Measurements from ENCODE around the gene RFTN2. TPM values are rescaled to one million over a fixed set of nuclear protein-coding genes. Genes with fewer than 3 reads are reported as not detected.

Gene RFTN2
- not detected in 5 replicates for total RNA-seq (2022; extraction: Qiagen RNA extraction; ENCODE audit: low read depth)

GRCh38 chr2:197675246-197675645 lies at the start of gene RFTN2:
Gene RFTN2, minus strand, starts transcription at chr2:197675587. Its CDS starts 129 bp downstream, at chr2:197675458.

GRCh38 chr2:197705121-197705911 lies 29.9 kb upstream of the RFTN2 start, which contains the start of gene MARS2:
Gene MARS2, plus strand, starts transcription at chr2:197705369. Its CDS starts 37 bp downstream, at chr2:197705406.

Other genes starting within 250 kb of the RFTN2 start
- gene SF3B1, start 240.6 kb downstream of the RFTN2 start, total RNA-seq (2022; extraction: Qiagen RNA extraction; ENCODE audit: low read depth) = 133 to 150 TPM (median 136 TPM) in 5 replicates
- gene COQ10B, start 222.0 kb downstream of the RFTN2 start, total RNA-seq (2022; extraction: Qiagen RNA extraction; ENCODE audit: low read depth) = 18.7 to 22.1 TPM (median 19.5 TPM) in 5 replicates
- 654 to 760 TPM (median 691 TPM) in 5 replicates for gene HSPD1, start 175.7 kb downstream of the RFTN2 start, total RNA-seq (2022; extraction: Qiagen RNA extraction; ENCODE audit: low read depth)
- 479 to 966 TPM (median 549 TPM) in 5 replicates for gene HSPE1, start 175.2 kb downstream of the RFTN2 start, total RNA-seq (2022; extraction: Qiagen RNA extraction; ENCODE audit: low read depth)
- gene MOB4, start 159.5 kb downstream of the RFTN2 start, total RNA-seq (2022; extraction: Qiagen RNA extraction; ENCODE audit: low read depth) = 24.7 to 42.6 TPM (median 30.9 TPM) in 5 replicates
- gene MARS2, start 29.8 kb upstream of the RFTN2 start, total RNA-seq (2022; extraction: Qiagen RNA extraction; ENCODE audit: low read depth) = 10.1 to 12.8 TPM (median 11.1 TPM) in 5 replicates
- not detected in 5 replicates for gene BOLL, start 109.7 kb upstream of the RFTN2 start, total RNA-seq (2022; extraction: Qiagen RNA extraction; ENCODE audit: low read depth)
- gene PLCL1, start 129.0 kb upstream of the RFTN2 start, total RNA-seq (2022; extraction: Qiagen RNA extraction; ENCODE audit: low read depth) = not detected in 5 replicates